HG02571 (cell line): ENCODE data around the gene SFTPD.
"Not testable (repeated sequence)": the region's sequence is repeated elsewhere in the genome, so short reads cannot be mapped to it uniquely, and the experiment has no call there.

ENCODE experiments used
- ATAC-seq: cut with Tn5 transposase; IDR thresholded peaks from one replicate; pipeline ENCODE4 v1.9.1; 2021; ENCODE audit warnings: mild to moderate bottlenecking, moderate library complexity; ENCODE audit not compliant: unreplicated experiment

The SFTPD gene

GRCh38 chr10:79927111-79927828 lies 21.6 kb downstream of the SFTPD start:
- ATAC-seq = no peak

GRCh38 chr10:79926037-79926436 lies 22.9 kb downstream of the SFTPD start:
- no peak for ATAC-seq

GRCh38 chr10:79925614-79926013 lies 23.3 kb downstream of the SFTPD start:
- no peak for ATAC-seq

- no peak for ATAC-seq
These were observed 25.2 kb downstream of the SFTPD start for GRCh38 chr10:79923669-79924068.

- no peak for ATAC-seq
These were observed 25.8 kb downstream of the SFTPD start for GRCh38 chr10:79923145-79923544.

- ATAC-seq = not testable (repeated sequence)
These were observed 26.9 kb downstream of the SFTPD start for GRCh38 chr10:79922011-79922412.

DNA sequence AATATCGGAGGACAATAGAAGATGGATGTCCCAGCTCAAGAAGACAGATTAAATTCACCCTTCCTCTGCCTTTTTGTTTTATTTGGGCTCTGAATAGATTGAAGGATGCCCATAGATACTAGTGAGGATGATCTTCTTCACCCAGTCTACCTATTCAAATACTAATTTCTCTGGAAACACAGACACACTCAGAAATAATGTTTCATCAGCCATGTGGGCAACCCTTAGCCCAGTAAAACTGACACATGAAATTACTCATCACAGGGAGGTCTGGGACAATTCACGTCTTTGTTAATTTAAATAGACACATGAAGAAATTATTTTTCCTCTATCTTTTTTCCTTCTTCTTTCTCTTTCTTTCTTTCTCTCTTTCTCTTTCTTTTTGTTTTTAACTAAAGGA lies 33.1 kb downstream of the SFTPD start:
- ATAC-seq = not testable (repeated sequence)

DNA sequence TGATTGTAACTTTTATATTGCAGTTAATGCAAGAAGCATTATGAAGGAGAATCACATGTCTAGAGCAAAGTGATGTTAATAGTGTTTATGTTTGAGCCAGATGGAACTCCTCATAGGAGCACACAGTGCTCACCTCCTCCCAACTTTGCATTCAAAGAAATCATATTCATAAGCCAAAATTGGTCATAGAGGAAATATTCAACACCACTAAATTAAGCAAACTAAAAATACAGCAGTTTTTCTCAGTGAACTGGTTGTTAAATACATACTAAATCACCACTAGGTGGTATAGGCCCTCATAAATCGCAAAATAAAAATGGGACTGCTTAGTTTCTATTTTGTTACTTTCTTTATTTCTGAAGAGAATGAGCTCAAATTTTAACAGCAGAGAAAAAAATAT lies 34.4 kb downstream of the SFTPD start:
- ATAC-seq = not testable (repeated sequence)

- no peak for ATAC-seq
These were observed 38.1 kb downstream of the SFTPD start for GRCh38 chr10:79910836-79911235.

- ATAC-seq = no peak
These were observed 38.6 kb downstream of the SFTPD start for GRCh38 chr10:79910344-79910743.

- no peak for ATAC-seq
These were observed 43.3 kb downstream of the SFTPD start for GRCh38 chr10:79905322-79906314.

GRCh38 chr10:79904671-79905321 lies 44.1 kb downstream of the SFTPD start:
- ATAC-seq = no peak

- not testable (repeated sequence) for ATAC-seq
These were observed 47.3 kb downstream of the SFTPD start for GRCh38 chr10:79901571-79901970.

- no peak for ATAC-seq
These were observed 50.1 kb downstream of the SFTPD start for GRCh38 chr10:79898597-79899325.

DNA sequence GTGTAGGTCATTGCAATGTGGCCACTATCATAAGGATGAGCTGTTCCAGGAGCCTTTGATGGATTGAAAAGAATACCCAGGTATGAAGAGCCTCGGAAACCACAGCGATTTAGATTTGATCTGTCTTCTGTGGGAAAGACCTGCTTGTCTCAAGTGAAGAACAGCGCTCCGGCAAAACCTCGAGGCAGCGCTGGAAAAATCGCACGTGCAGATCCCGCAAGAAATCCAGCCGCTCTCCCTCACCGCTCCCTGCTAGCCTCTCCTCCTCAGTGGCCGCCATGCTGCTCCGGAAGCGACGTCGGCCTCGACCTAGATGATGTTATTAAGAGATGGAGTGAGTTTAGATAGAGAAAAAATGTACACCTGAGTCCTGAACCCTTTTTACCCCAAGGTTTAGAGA lies 56.0 kb downstream of the SFTPD start:
- ATAC-seq = not testable (repeated sequence)

- no peak for ATAC-seq
These were observed 58.4 kb downstream of the SFTPD start for GRCh38 chr10:79890469-79890868.

DNA sequence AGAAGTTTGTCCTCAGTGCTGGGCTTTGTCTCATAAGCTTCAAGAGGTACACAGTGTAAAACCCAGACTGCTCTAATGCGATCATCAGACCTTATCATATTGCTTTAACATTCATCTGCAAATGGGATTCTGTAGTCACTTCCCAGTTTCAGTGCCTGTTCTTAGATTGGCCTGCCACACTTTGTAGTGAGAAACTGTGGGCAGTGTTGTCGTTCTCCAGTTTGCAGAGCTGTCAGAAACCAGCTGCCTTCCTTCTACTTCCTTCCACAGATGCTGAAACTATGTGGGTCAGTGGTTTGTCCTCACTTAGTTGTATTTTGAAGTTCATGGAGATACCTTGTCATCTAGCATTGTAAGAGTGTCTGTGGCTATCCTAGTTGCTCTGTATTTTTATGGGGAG lies 59.9 kb downstream of the SFTPD start:
- ATAC-seq = not testable (repeated sequence)
